GM21447 (cell line): ENCODE results near the gene NIN.
"Not testable (repeated sequence)": the region's sequence is repeated elsewhere in the genome, so short reads cannot be mapped to it uniquely, and the experiment has no call there.

Experiments
- ATAC-seq: cut with Tn5 transposase; IDR thresholded peaks from one replicate; pipeline ENCODE4 v1.9.1; 2021; ENCODE audit not compliant: unreplicated experiment

NIN gene

DNA sequence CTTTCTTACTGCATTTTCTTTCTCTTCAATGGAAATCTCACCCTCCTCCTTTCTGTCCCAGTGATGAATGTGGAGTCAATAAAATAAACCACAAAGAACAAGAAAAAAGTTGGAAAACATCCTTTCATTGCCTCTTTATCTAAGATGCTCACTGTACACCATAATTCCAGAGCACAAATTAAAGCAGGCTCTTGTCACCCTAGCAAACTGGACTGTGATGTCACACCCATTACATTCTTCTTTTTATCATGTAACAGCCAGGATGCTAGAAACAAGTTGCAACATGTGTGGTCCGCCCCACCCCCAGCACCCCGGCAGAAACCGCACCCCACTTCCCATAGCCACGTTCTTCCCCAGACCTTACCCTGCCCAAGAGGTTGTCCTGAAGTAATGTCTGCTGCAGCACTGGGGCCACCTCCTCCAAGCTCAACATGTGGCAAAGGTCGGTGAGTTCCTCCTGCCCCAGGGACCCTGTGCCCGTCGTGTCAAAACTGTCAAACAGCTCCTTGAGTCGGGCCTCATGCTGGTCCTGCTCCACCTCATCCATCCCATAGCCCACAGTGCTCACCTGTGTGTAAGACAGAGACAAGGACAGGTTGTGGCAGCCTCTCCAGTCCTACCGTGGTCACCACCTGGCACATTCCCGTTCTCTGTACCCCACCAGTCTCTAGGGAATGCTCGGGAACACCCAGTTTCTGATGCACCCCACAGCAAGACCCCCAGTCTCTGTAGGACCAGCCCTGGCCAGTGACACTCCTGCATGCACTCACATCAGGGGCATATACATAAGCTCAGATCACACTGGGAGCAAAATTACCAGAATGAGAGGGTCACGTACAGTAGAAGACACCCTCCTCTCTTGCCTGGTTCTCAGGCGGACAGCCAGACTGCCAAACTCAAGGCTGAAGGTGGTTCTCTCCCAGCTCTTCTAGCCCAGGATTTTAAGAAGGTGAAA is 9.2 kb downstream of the NIN start:
- ATAC-seq, result peak; percentile 23

DNA sequence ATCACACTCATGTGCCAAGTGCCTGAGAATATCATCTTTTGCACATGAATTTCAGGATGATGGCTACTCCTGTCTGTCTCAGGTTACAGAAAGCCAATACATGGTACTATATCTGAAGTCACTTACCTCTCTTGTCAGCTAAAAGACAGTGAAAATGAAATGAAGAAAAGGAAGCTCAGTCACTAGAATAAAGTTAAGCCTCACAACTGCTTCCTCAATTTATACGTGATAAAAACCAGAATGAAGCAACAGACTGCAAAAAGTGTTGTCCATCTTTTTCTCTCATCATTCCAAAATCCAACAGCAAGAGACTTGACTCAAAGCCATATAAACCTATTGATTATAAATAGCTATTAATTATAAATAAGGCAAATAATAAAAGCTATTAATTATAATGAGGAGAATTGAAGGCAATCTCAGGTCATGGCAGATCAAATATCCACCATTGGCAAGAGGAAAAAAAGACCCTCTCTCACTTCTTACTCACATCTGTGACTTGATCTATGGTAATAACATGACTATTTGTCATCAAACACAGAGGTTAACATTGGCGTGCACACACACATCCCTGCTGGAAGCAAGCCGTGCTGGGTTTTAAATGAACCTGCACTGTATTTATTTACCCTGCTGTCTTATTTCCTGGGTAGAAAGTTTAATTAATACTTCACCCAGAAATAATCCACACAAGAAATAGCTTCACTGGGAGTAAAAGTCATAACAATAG is 10.0 kb downstream of the NIN start:
- ATAC-seq, result no peak

DNA sequence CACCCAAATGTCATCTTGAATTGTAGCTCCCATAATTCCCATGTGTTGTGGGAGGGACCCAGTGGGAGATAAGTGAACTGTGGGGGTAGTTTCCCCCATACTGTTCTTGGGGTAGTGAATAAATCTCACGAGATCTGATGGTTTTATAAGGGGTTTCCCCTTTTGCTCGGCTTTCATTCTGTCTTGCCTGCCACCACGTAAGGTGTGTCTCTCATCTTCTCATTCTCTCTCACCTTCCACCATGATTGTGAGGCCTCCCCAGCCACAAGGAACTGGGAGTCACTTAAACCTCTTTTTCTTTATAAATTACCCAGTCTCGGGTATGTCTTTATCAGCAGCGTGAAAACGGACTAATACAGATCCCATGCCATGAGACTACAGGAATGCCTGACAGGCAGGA is 11.7 kb downstream of the NIN start:
- ATAC-seq, result not testable (repeated sequence)

DNA sequence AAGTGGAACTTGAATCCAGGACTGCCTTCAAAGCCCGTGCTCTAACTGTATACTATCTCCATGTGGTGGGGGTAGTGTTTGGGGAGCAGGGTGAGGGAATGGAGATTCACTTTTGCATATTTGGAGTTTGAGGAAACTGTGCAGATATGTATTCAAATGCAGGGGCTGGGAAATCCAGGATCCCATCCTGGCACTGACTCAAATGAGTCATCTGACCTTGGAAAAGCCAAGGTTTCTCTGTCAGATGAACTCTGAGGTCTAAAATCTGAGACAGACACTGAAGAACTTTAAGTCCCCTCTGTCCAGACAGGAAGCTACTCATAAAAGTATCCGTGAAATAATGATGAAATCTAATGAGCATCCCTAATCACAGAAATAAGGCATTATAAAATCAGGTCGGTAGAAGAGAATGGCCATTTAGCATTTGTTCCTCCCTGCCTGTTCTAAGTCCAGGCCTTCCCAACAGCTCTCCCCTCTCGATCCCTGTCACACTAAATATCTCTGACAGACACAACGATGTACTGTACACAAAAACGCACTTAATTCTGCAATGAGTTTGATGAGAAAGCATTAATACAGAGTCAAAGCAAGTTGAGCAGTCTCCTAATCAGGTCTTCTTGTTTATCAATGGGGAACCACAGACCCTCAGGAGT is 14.4 kb downstream of the NIN start:
- ATAC-seq, result no peak

DNA sequence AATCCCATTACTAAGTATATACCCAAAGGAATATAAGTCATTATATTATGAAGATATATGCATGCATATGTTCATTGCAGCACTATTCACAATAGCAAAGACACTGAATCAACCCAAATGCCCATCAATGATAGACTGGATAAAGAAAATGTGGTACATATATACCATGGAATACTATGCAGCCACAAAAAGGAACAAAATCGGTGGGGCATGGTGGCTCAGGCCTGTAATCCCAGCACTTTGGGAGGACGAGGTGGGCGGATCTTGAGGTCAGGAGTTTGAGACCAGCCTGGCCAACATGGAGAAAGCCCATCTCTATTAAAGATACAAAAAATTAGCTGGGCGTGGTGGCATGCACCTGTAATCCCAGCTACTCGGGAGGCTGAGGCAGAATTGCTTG is 15.4 kb downstream of the NIN start:
- ATAC-seq, result not testable (repeated sequence)

DNA sequence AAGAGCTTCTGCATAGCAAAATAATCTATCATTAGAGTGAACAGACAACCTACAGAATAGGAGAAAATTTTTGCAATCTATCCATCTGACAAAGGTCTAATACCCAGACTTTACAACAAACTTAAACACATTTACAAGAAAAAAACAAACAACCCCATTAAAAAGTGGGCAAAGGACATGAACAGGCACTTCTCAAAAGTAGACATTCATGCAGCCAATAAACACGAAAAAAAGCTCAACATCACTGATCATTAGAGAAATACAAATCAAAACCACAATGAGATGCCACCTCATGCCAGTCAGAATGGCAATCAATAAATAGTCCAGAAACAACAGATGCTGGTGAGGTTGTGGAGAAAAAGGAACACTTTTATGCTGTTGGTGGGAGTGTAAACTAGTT is 15.9 kb downstream of the NIN start:
- not testable (repeated sequence) for ATAC-seq

GRCh38 chr14:50814161-50814560 is 16.8 kb downstream of the NIN start:
- ATAC-seq, result no peak

GRCh38 chr14:50813544-50813863 is 17.5 kb downstream of the NIN start:
- peak; percentile 69 for ATAC-seq

DNA sequence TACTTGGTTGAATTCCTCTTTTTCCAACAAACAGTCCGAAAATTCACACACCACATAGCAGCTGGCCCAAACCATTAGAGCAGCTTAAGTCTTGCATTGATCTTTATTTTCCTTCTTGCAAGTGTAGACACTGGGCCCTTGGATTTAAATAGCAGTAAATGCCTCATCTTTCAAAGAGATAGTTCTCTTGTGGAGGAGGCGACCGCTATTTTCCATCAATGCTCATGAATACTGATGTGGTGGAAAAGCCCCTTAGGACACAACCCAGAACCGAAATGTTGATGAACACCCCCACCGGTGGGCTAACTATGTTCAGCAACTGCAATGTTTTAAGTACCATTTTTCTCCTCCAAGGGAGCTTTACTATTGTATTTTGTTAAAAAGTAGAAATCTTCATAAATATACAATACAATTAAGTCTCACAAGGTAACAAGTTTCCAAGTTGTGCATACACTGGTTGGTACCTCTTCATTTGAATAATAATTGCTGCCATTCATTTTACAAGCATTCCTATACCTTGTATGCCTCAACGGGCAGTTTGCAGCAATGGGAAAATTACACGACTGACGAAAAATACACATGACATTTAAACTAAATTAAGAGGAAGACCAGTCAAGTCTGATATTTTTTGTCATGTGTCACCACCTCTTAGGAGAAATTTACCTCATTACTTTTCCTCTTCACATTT is 18.0 kb downstream of the NIN start:
- ATAC-seq, result no peak

DNA sequence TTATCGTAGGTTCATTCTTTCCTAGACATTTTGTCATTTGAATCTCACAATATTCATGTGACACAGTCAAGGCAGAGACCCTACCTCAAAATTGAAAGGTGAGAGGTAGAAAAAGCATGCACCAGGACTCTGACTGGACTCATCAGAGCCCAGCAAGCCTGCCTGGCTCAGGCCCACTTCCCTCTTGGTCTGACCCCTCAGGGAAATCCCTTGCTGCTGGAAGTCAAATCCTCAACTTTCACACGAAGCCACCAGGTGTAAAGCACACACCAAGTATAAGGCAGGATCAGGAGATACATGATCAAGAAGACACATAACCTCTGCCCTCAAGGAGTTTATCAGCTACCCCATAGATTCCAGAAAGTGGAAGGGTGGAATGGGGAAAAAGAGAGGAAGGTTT is 18.8 kb downstream of the NIN start:
- no peak for ATAC-seq

DNA sequence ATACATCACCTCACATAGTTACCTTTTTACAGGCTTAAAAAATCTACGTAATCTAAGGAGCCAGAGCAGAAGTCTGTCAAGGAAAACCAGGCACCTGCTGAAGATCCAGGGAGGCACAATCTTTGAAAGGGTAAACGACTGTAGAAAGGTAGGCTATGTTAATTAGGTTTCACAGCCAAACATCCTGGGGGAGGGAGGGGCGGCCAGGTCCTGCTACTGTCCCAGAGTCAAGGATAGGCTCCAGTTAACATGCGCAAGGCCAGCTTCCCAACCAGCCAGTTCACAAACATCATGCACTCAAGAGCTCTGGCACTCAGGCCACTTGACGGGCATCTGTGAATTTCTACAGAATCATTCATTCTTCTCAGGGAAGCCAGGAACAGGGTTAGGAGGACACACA is 22.9 kb downstream of the NIN start:
- no peak for ATAC-seq

- no peak for ATAC-seq
These were observed 24.6 kb downstream of the NIN start for GRCh38 chr14:50806241-50806933.

DNA sequence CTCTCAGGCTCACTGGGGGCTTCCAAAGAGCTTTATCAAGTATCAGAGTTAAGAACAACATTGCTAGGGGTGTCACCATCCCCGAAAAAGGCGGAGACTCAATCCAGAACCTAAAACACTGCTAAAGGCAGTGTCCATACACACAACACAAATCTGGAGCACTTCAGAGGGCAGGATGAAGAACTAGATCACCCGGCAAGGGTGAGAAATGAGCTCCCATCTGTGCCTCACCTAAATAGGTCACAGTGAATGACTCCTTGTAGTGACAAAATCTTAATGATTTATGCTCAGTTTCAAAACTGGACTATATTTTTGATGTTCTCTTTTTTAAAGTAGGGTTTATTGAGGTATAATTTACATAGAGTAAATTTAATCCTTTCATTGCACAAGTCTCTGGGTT is 25.6 kb downstream of the NIN start:
- ATAC-seq, result no peak

DNA sequence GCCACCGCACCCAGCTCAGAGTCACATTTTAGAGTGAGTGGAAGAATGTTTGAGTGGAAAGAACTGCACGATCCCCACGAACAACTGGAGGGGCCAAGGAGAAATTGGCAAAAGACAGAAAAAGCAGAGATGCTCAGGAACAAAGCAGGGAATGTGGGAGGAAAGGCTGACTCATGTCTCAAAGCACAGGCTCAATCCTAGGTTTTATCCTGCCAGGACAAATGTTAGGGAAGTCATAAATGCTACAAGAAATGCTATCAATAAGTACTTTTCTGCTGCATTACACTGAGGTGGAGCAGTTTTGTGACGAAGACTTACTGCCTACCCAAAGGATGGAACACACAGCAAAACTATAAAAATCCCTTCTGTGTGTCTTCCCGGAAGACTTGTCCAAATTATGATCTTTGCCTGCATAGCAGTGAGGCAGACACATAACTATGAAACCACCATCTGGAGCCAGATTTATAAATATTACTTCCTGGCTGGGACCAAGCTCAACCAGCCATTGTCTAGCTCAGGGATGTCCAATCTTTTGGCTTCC is 26.7 kb downstream of the NIN start:
- no peak for ATAC-seq

DNA sequence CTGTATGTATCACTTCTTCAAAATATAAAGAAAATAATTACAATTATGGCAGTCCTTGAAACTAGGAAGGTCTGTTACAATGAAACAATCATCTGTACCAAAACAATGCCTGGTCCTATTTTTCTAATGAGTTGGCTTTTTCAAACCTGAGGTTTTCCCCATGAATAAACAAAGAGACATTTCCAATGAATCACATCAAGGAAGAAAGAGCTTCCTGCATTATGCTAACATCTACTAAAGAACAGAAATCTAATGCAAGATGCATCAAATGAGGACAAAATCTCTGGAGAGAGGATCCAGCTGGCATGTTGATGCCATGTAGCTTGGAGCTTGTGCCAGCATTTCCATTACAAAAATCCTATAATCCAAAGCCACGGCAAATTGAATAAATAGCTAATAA is 29.3 kb downstream of the NIN start:
- no peak for ATAC-seq

DNA sequence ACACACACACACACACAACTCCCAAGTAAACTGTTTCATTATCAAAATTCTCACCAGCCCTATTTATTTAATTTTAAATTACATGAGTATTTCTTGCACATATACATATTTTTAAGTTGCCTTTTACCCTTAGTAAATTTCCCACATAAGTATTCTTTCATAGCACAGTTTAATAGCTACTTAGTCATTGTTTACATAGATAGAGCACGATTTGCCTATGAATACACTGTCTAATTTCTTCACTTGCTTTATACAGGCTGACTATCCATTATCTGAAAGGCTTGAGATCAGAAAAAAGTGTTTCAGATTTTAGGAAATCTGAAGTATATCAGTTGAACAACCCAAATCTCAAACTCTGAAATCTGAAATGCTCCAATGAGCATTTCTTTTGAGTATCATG is 30.9 kb downstream of the NIN start:
- ATAC-seq, result no peak

- ATAC-seq, result peak; percentile 82
These were observed 32.9 kb downstream of the NIN start for GRCh38 chr14:50798048-50798421.

GRCh38 chr14:50797250-50798047 is 33.5 kb downstream of the NIN start:
- ATAC-seq, result no peak

- ATAC-seq, result no peak
These were observed 34.6 kb downstream of the NIN start for GRCh38 chr14:50796390-50796789.

- no peak for ATAC-seq
These were observed 35.1 kb downstream of the NIN start for GRCh38 chr14:50795909-50796308.
